HepG2 (cell line): Measurements from ENCODE around the gene ARHGEF3. TPM values are rescaled to one million over a fixed set of nuclear protein-coding genes. Genes with fewer than 3 reads are reported as not detected.
A peak's percentile ranks its signal among the peaks of the same experiment; 100 is the strongest.

Experiments
- DPF2 ChIP-seq: sonication (generic); formaldehyde crosslinking; IDR thresholded peaks from 2 replicates; pipeline ENCODE4 v1.4.0; 2020; ENCODE audit warnings: mild to moderate bottlenecking, low read depth, missing genetic modification reagents, borderline replicate concordance
- FLYWCH1 ChIP-seq: sonication (generic); formaldehyde crosslinking; IDR thresholded peaks from 2 replicates; pipeline ENCODE4 v1.8.1; 2023; ENCODE audit warnings: mild to moderate bottlenecking, missing genetic modification reagents
- GABPB1 ChIP-seq: IDR thresholded peaks from 2 replicates; pipeline ENCODE4 v1.6.1; 2016; ENCODE audit warnings: mild to moderate bottlenecking, missing genetic modification reagents, moderate library complexity, missing compliant biosample characterization
- GPN1 ChIP-seq: sonication (generic); formaldehyde crosslinking; IDR thresholded peaks from 2 replicates; pipeline ENCODE4 v1.5.1; 2020; ENCODE audit warnings: missing genetic modification reagents, borderline replicate concordance
- ISL2 ChIP-seq: sonication (generic); formaldehyde crosslinking; IDR thresholded peaks from 2 replicates; pipeline ENCODE4 v1.5.0; 2020; ENCODE audit warnings: missing genetic modification reagents
- KDM1A ChIP-seq: IDR thresholded peaks from 2 replicates; pipeline ENCODE4 v1.6.1; 2016; ENCODE audit warnings: missing compliant biosample characterization
- NR3C1 ChIP-seq: sonication (generic); formaldehyde crosslinking; IDR thresholded peaks from 2 replicates; pipeline ENCODE4 v1.4.0; 2020; ENCODE audit warnings: missing genetic modification reagents
- PTBP1 ChIP-seq: fragments of 200-400 bp; formaldehyde crosslinking; IDR thresholded peaks from 2 replicates; pipeline ENCODE4 v1.6.1; 2018; ENCODE audit warnings: low read length, low read depth; ENCODE audit not compliant: poor library complexity, severe bottlenecking
- RBFOX2 ChIP-seq: fragments of 200-400 bp; formaldehyde crosslinking; IDR thresholded peaks from 2 replicates; pipeline ENCODE4 v1.6.1; 2017; ENCODE audit warnings: low read depth, mild to moderate bottlenecking, low read length
- SP140L ChIP-seq: sonication (generic); formaldehyde crosslinking; IDR thresholded peaks from 2 replicates; pipeline ENCODE4 v1.4.0; 2020; ENCODE audit warnings: missing genetic modification reagents, borderline replicate concordance
- SRF ChIP-seq: IDR thresholded peaks from 2 replicates; pipeline ENCODE4 v1.6.1; 2011; ENCODE audit warnings: mild to moderate bottlenecking, low read depth, low read length, moderate library complexity
- ZNF260 ChIP-seq: sonication (generic); formaldehyde crosslinking; IDR thresholded peaks from 2 replicates; pipeline ENCODE4 v1.4.0; 2020; ENCODE audit warnings: missing genetic modification reagents, low read depth, mild to moderate bottlenecking, borderline replicate concordance
- ZNF30 ChIP-seq: sonication (generic); formaldehyde crosslinking; IDR thresholded peaks from 2 replicates; pipeline ENCODE4 v1.5.0; 2020; ENCODE audit warnings: mild to moderate bottlenecking, missing genetic modification reagents
- ZNF317 ChIP-seq: sonication (generic); formaldehyde crosslinking; IDR thresholded peaks from 2 replicates; pipeline ENCODE4 v1.5.0; 2020; ENCODE audit warnings: mild to moderate bottlenecking, missing genetic modification reagents
- ZNF337 ChIP-seq: sonication (generic); formaldehyde crosslinking; IDR thresholded peaks from 2 replicates; pipeline ENCODE4 v1.5.1; 2020; ENCODE audit warnings: missing genetic modification reagents, low read depth, mild to moderate bottlenecking, borderline replicate concordance
- ZNF350 ChIP-seq: sonication (generic); formaldehyde crosslinking; IDR thresholded peaks from 2 replicates; pipeline ENCODE4 v1.4.0; 2020; ENCODE audit warnings: mild to moderate bottlenecking, low read depth, missing genetic modification reagents, borderline replicate concordance
- ZNF484 ChIP-seq: sonication (generic); formaldehyde crosslinking; IDR thresholded peaks from 2 replicates; pipeline ENCODE4 v1.5.1; 2020; ENCODE audit warnings: mild to moderate bottlenecking, low read depth, missing genetic modification reagents, borderline replicate concordance
- ZNF501 ChIP-seq: sonication (generic); formaldehyde crosslinking; IDR thresholded peaks from 2 replicates; pipeline ENCODE4 v1.5.1; 2020; ENCODE audit warnings: mild to moderate bottlenecking, moderate library complexity, missing genetic modification reagents
- ZNF572 ChIP-seq: sonication (generic); formaldehyde crosslinking; IDR thresholded peaks from 2 replicates; pipeline ENCODE4 v1.5.1; 2020; ENCODE audit warnings: mild to moderate bottlenecking, missing genetic modification reagents
- ZNF670 ChIP-seq: sonication (generic); formaldehyde crosslinking; IDR thresholded peaks from 2 replicates; pipeline ENCODE4 v1.8.0; 2022; ENCODE audit warnings: mild to moderate bottlenecking, missing genetic modification reagents, borderline replicate concordance
- ZNF747 ChIP-seq: sonication (generic); formaldehyde crosslinking; IDR thresholded peaks from 2 replicates; pipeline ENCODE4 v1.8.1; 2023; ENCODE audit warnings: missing genetic modification reagents, mild to moderate bottlenecking, borderline replicate concordance
- polyA plus RNA-seq, 8 experiments: library from polyadenylated mRNA; depleted of rRNA in 3 of 8; stranded (reverse) in 7 of 8; unstranded in 1 of 8; fragments of >200 nt; fragmentation: Illumina TruSeq in 4 of 8; extraction: Trizol in 4 of 8; gene quantifications; 2 replicates each; pipeline versions ENCODE4 v1.2.1 to v1.2.3, GENCODE V29; 2011 to 2016; ENCODE audit warnings: low read depth in 4 of 8, missing spikeins in 1 of 8, mixed read lengths in 1 of 8; ENCODE audit not compliant: insufficient read depth in 1 of 8
- total RNA-seq, 5 experiments: library from RNA; depleted of rRNA; stranded (reverse); fragments of >200 nt; fragmentation: Illumina TruSeq; extraction: Trizol; gene quantifications; 2 replicates each; pipeline ENCODE4 v1.2.3, GENCODE V29; 2016; ENCODE audit warnings: low read depth in 1 of 5
- TF ChIP-seq, protein P1 (sequence below): IDR thresholded peaks from 2 replicates; pipeline ENCODE4 v1.6.1; 2016; ENCODE audit warnings: missing genetic modification reagents, missing compliant biosample characterization
- TF ChIP-seq, protein P2 (sequence below): IDR thresholded peaks from 2 replicates; pipeline ENCODE4 v1.4.0; 2020; ENCODE audit warnings: mild to moderate bottlenecking, missing genetic modification reagents
- TF ChIP-seq, protein P3 (sequence below): IDR thresholded peaks from 2 replicates; pipeline ENCODE4 v1.6.1; 2016; ENCODE audit warnings: mild to moderate bottlenecking

Gene ARHGEF3
- total and polyA plus RNA-seq, 2 of the 13 experiments (the other 11 are each of a cell fraction or from before 2014, with no cell fraction given), result 14.8 to 23.1 TPM

DNA sequence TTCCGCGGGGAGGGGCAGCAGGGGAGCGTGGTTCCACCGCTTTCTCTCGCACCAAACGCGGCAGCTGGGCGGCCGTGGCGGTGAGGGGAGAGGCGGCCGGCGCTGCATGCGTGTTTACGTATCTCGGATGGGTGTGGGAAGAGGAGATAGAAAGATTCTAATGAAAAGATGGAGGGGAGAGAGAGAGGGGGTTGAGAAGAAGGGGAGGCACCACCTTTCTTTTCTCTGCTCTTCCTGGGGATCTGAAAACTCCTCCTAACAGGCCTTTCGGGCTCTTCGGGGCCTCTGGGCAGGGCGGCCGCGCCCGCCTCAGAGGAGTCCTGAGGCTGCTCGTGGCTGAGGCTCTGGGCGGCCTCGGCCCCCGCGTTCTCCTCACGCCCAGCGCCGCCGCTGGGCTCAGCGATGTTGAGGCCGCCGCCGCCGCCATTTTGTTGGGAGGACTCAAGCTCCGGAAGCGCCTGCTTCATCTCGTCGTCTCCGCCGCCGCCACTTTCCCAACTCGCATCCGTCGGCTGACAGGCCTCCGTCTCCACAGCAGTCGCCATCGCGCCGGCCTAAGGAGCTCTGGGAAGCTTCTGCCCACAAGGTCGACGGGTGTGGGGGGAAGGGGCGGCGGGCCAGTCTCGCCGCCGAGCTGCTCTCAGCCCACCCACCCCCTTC, 119.2 kb downstream of the ARHGEF3 start (continued):
- TF ChIP-seq, protein P1, sequence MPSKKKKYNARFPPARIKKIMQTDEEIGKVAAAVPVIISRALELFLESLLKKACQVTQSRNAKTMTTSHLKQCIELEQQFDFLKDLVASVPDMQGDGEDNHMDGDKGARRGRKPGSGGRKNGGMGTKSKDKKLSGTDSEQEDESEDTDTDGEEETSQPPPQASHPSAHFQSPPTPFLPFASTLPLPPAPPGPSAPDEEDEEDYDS (CRISPR knock-in tag), result 0 out of 2 replicates have a peak, but pooled peaks have one; percentile 30
- peak; percentile 80 for TF ChIP-seq GABPB1
- peak; percentile 95 for TF ChIP-seq RBFOX2
- TF ChIP-seq ZNF747 (CRISPR knock-in tag), result 0 out of 2 replicates have a peak, but pooled peaks have one; percentile 2
- TF ChIP-seq ZNF350, result peak; percentile 39; the same call in 1 of the 2 replicates
- TF ChIP-seq ZNF30 (CRISPR knock-in tag), result peak; percentile 27; the same call in 1 of the 2 replicates
- peak; percentile 68; the same call in 1 of the 2 replicates for TF ChIP-seq ZNF572
- TF ChIP-seq, protein P2, sequence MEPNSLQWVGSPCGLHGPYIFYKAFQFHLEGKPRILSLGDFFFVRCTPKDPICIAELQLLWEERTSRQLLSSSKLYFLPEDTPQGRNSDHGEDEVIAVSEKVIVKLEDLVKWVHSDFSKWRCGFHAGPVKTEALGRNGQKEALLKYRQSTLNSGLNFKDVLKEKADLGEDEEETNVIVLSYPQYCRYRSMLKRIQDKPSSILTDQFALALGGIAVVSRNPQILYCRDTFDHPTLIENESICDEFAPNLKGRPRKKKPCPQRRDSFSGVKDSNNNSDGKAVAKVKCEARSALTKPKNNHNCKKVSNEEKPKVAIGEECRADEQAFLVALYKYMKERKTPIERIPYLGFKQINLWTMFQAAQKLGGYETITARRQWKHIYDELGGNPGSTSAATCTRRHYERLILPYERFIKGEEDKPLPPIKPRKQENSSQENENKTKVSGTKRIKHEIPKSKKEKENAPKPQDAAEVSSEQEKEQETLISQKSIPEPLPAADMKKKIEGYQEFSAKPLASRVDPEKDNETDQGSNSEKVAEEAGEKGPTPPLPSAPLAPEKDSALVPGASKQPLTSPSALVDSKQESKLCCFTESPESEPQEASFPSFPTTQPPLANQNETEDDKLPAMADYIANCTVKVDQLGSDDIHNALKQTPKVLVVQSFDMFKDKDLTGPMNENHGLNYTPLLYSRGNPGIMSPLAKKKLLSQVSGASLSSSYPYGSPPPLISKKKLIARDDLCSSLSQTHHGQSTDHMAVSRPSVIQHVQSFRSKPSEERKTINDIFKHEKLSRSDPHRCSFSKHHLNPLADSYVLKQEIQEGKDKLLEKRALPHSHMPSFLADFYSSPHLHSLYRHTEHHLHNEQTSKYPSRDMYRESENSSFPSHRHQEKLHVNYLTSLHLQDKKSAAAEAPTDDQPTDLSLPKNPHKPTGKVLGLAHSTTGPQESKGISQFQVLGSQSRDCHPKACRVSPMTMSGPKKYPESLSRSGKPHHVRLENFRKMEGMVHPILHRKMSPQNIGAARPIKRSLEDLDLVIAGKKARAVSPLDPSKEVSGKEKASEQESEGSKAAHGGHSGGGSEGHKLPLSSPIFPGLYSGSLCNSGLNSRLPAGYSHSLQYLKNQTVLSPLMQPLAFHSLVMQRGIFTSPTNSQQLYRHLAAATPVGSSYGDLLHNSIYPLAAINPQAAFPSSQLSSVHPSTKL, result no peak
- TF ChIP-seq FLYWCH1 (CRISPR knock-in tag), result no peak
- TF ChIP-seq ZNF317 (CRISPR knock-in tag), result no peak; the same call in 1 of the 2 replicates
- TF ChIP-seq ZNF501 (CRISPR knock-in tag), result 0 out of 2 replicates have a peak, but pooled peaks have one; percentile 36
- no peak for TF ChIP-seq DPF2 (CRISPR knock-in tag)
- TF ChIP-seq GPN1 (CRISPR knock-in tag), result no peak
- no peak for TF ChIP-seq SP140L (CRISPR knock-in tag)
- TF ChIP-seq, protein P3, sequence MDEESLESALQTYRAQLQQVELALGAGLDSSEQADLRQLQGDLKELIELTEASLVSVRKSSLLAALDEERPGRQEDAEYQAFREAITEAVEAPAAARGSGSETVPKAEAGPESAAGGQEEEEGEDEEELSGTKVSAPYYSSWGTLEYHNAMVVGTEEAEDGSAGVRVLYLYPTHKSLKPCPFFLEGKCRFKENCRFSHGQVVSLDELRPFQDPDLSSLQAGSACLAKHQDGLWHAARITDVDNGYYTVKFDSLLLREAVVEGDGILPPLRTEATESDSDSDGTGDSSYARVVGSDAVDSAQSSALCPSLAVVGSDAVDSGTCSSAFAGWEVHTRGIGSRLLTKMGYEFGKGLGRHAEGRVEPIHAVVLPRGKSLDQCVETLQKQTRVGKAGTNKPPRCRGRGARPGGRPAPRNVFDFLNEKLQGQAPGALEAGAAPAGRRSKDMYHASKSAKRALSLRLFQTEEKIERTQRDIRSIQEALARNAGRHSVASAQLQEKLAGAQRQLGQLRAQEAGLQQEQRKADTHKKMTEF (CRISPR knock-in tag), result peak; percentile 75
- no peak for TF ChIP-seq SRF
- TF ChIP-seq KDM1A (CRISPR knock-in tag), result no peak
- TF ChIP-seq ZNF337 (CRISPR knock-in tag), result 0 out of 2 replicates have a peak, but pooled peaks have one; percentile 36
- TF ChIP-seq PTBP1, result peak; percentile 69
- no peak for TF ChIP-seq NR3C1 (CRISPR knock-in tag)
- TF ChIP-seq ISL2 (CRISPR knock-in tag), result no peak
- 0 out of 2 replicates have a peak, but pooled peaks have one; percentile 18 for TF ChIP-seq ZNF670 (CRISPR knock-in tag)
- TF ChIP-seq ZNF484 (CRISPR knock-in tag), result no peak
- no peak for TF ChIP-seq ZNF260
